ENCODE measurements around the gene PSMA5.
"Not testable (repeated sequence)": the region's sequence is repeated elsewhere in the genome, so short reads cannot be mapped to it uniquely, and the experiment has no call there.

PSMA5 gene

GRCh38 chr1:109433322-109433721 is 7.1 kb upstream of the PSMA5 start:
- in situ Hi-C loops (cut with MboI; ENCODE audit: low sequenced_read_pairs), result no loop called here

GRCh38 chr1:109432336-109432735 is 6.1 kb upstream of the PSMA5 start:
- in situ Hi-C loops (cut with MboI; ENCODE audit: low sequenced_read_pairs), result no loop called here

- in situ Hi-C loops (cut with MboI; ENCODE audit: low sequenced_read_pairs), result no loop called here
These were observed 871 bp upstream of the PSMA5 start for GRCh38 chr1:109427171-109427467.

- in situ Hi-C loops (cut with MboI; ENCODE audit: low sequenced_read_pairs), result no loop called here
These were observed 612 bp downstream of the PSMA5 start for GRCh38 chr1:109425391-109426280.

GRCh38 chr1:109423498-109423897 is 2.8 kb downstream of the PSMA5 start:
- in situ Hi-C loops (cut with MboI; ENCODE audit: low sequenced_read_pairs), result no loop called here

GRCh38 chr1:109412551-109412950 is 13.7 kb downstream of the PSMA5 start:
- in situ Hi-C loops (cut with MboI; ENCODE audit: low sequenced_read_pairs), result no loop called here

- in situ Hi-C loops (cut with MboI; ENCODE audit: low sequenced_read_pairs), result no loop called here
These were observed 21.4 kb downstream of the PSMA5 start for GRCh38 chr1:109404838-109405237.

- in situ Hi-C loops (cut with MboI; ENCODE audit: low sequenced_read_pairs), result no loop called here
These were observed 24.2 kb downstream of the PSMA5 start for GRCh38 chr1:109402025-109402424.

- in situ Hi-C loops (cut with MboI; ENCODE audit: low sequenced_read_pairs), result no loop called here
These were observed 26.1 kb downstream of the PSMA5 start for GRCh38 chr1:109400035-109400655.

GRCh38 chr1:109399326-109399957 is 26.8 kb downstream of the PSMA5 start:
- in situ Hi-C loops (cut with MboI; ENCODE audit: low sequenced_read_pairs), result no loop called here

GRCh38 chr1:109398343-109399225 is 27.7 kb downstream of the PSMA5 start:
- in situ Hi-C loops (cut with MboI; ENCODE audit: low sequenced_read_pairs), result no loop called here

GRCh38 chr1:109397581-109398342 is 28.5 kb downstream of the PSMA5 start, which contains the start of gene SORT1:
SORT1 (minus strand) TSS chr1:109397918; CDS start chr1:109397892, 26 bp downstream.
- in situ Hi-C loops (cut with MboI; ENCODE audit: low sequenced_read_pairs), result no loop called here

- in situ Hi-C loops (cut with MboI; ENCODE audit: low sequenced_read_pairs), result no loop called here
These were observed 29.2 kb downstream of the PSMA5 start for GRCh38 chr1:109396871-109397580.

GRCh38 chr1:109396513-109396839 is 29.8 kb downstream of the PSMA5 start:
- in situ Hi-C loops (cut with MboI; ENCODE audit: low sequenced_read_pairs), result no loop called here

- in situ Hi-C loops (cut with MboI; ENCODE audit: low sequenced_read_pairs), result no loop called here
These were observed 30.4 kb downstream of the PSMA5 start for GRCh38 chr1:109395602-109396512.

GRCh38 chr1:109395282-109395599 is 31.0 kb downstream of the PSMA5 start:
- in situ Hi-C loops (cut with MboI; ENCODE audit: low sequenced_read_pairs), result not testable (repeated sequence)

- in situ Hi-C loops (cut with MboI; ENCODE audit: low sequenced_read_pairs), result no loop called here
These were observed 31.5 kb downstream of the PSMA5 start for GRCh38 chr1:109394591-109395281.

GRCh38 chr1:109393617-109394233 is 32.5 kb downstream of the PSMA5 start:
- in situ Hi-C loops (cut with MboI; ENCODE audit: low sequenced_read_pairs), result no loop called here
